Heart left ventricle (tissue), 16 donors: ENCODE results near the gene PCMTD2. TPM values are rescaled to one million over a fixed set of nuclear protein-coding genes. Genes with fewer than 3 reads are reported as not detected.

Experiments used
- ATAC-seq, 4 donors: fragments of 200-7000 bp; cut with Tn5 transposase; one replicate each; pipeline ENCODE4 v1.9.1; 2020 to 2022; ENCODE audit warnings: moderate library complexity in 4 of 4, mild to moderate bottlenecking in 3 of 4, moderate number of reproducible peaks in 1 of 4
- DNase-seq, 5 donors: peaks; one replicate each; pipeline ENCODE4 v3.0.0-alpha.2; 2020
- H3K27ac ChIP-seq, 12 donors: fragments of 200-600 bp; sonication (generic) in 4 of 12; one replicate each; pipeline versions ENCODE4 v1.5.0 to v1.8.0; 2016 to 2022; ENCODE audit warnings: mild to moderate bottlenecking in 2 of 12
- H3K27me3 ChIP-seq, 9 donors: fragments of 200-600 bp; sonication (generic) in 2 of 9; one replicate each; pipeline versions ENCODE4 v1.5.1 to v1.8.0; 2016 to 2022; ENCODE audit warnings: mild to moderate bottlenecking in 3 of 9
- H3K36me3 ChIP-seq, 9 donors: fragments of 200-600 bp; sonication (generic) in 2 of 9; one replicate each; pipeline versions ENCODE4 v1.5.0 to v1.8.0; 2018 to 2022; ENCODE audit warnings: mild to moderate bottlenecking in 2 of 9
- H3K4me1 ChIP-seq, 12 donors: fragments of 200-600 bp; sonication (generic) in 4 of 12; one replicate each; pipeline versions ENCODE4 v1.5.0 to v1.8.0; 2016 to 2022; ENCODE audit warnings: mild to moderate bottlenecking in 3 of 12
- H3K4me3 ChIP-seq, 12 donors: fragments of 200-600 bp; sonication (generic) in 4 of 12; one replicate each; pipeline versions ENCODE4 v1.5.0 to v1.8.0; 2017 to 2022; ENCODE audit warnings: mild to moderate bottlenecking in 9 of 12, moderate library complexity in 4 of 12
- H3K9me3 ChIP-seq, 12 donors: fragments of 200-600 bp; sonication (generic) in 4 of 12; one replicate each; pipeline versions ENCODE4 v1.5.0 to v1.8.0; 2016 to 2022; ENCODE audit warnings: mild to moderate bottlenecking in 1 of 12
- POLR2A ChIP-seq, 2 donors: fragments of 450-650 bp; IDR thresholded peaks; one replicate each; pipeline ENCODE4 v1.6.1; 2017; ENCODE audit warnings: antibody characterized with exemption in 2 of 2, mild to moderate bottlenecking in 2 of 2, moderate library complexity in 2 of 2
- WGBS, 4 donors: extraction: QIAGEN DNeasy Blood & Tissue Kit in 2 of 4; methylation state at CpG; one replicate each; pipeline versions ENCODE4 v1.1.5 to v1.1.7; 2013 to 2018; 5-methylcytosine and 5-hydroxymethylcytosine counted together
- intact Hi-C, 10 donors: fragments of 100-400 bp; cut with DNase I; formaldehyde crosslinking; loops; one replicate each; pipeline versions ENCODE4 v1.11.1 to v1.14.2; 2022
- polyA plus RNA-seq, 2 donors: library from polyadenylated mRNA; stranded (reverse); fragments of 200-250 nt; gene quantifications; one replicate each; pipeline ENCODE4 v1.2.3, GENCODE V29; 2013
- total RNA-seq, 9 donors: library from RNA; depleted of rRNA in 2 of 9; stranded (reverse); fragments of >200 nt in 2 of 9; fragmentation: NEBNext Ultra II Directional in 3 of 9; extraction: Animal tissue kit (Norgen Biotek cat#: 25700) in 3 of 9; gene quantifications; one replicate each; pipeline versions ENCODE4 v1.1.0 to v1.2.4, GENCODE V29; 2016 to 2023
- TF ChIP-seq, protein P1 (sequence below), 12 donors: fragments of 200-600 bp; sonication (generic) in 4 of 12; IDR thresholded peaks; one replicate each; pipeline versions ENCODE4 v1.5.0 to v1.8.0; 2018 to 2022; ENCODE audit warnings: antibody characterized with exemption in 12 of 12, mild to moderate bottlenecking in 5 of 12
- donor health status: ischemic (EF 13 %, LVEDD 7.1; RV severe dilation, severe dysfunction).
- donor health status: healthy with polysubstance abuse.
- donor health status: DM: no; HTN: yes; CAD: no.
- donor health status: DM: no; HTN: no; CAD: no.
- donor health status: ischemic (EF 25% LVEDD 6.9; RV normal size, moderate dysfunction).
- donor health status: ischemic (EF 25% LVEDD 5.7; RV mildly dilated, moderate dysfunction).
- donor health status: healthy.
- donor health status: DM: yes; HTN: yes; CAD: no.
- donor health status: ischemic (EF 35%, LVEDD 5.7; RV mildly dilated, moderate dysfunction).
- donor health status: nonischemic (EF 11% LVEDD 7.7; RV severe dilation, severe dysfunction).
- donor health status: DM: yes; HTN: yes; CAD: no.
- donor health status: PGD.
- donor health status: ischemic (EF 29% LVEDD 5.4; RV normal size, mild dysfunction).
- donor health status: nonischemic (EF 23%, LVEDD 6.1; RV moderate dilation, normal function).

The PCMTD2 gene
- total and polyA plus RNA-seq, 11 donors = 23.9 to 128 (median 59.3) TPM

GRCh38 chr20:64214113-64214512 is 41.4 kb upstream of the PCMTD2 start:
- 92 to 98% (median 97%) methylated on average over 10 of the region's 10 CpGs for WGBS, 4 donors
- H3K9me3 ChIP-seq = no peaks in the 10 kb centered on the region
- no peak overlapping the region for H3K4me3 ChIP-seq

DNA sequence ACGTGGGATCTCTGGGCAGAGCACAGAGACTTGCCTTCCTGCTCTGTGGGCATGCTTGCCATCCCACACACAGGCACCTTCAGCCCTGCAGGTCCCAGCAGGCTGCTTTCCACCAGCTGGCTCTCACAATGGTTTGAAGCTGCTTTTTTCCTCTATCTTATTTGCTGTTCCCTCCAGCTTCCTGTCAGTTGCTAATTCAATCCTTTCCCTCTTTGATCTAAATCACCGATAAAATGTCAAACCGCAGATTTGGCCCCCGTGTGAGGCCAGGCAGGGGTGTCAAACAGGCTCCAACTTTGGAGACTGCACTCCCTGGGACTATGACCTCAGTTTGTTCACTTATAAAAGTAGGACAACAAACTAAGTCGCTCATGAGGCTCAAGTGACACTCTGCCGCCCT is 40.6 kb upstream of the PCMTD2 start:
- 50 to 59% (median 53%) methylated on average over 6 of the region's 6 CpGs for WGBS, 4 donors
- TF ChIP-seq, protein P1, sequence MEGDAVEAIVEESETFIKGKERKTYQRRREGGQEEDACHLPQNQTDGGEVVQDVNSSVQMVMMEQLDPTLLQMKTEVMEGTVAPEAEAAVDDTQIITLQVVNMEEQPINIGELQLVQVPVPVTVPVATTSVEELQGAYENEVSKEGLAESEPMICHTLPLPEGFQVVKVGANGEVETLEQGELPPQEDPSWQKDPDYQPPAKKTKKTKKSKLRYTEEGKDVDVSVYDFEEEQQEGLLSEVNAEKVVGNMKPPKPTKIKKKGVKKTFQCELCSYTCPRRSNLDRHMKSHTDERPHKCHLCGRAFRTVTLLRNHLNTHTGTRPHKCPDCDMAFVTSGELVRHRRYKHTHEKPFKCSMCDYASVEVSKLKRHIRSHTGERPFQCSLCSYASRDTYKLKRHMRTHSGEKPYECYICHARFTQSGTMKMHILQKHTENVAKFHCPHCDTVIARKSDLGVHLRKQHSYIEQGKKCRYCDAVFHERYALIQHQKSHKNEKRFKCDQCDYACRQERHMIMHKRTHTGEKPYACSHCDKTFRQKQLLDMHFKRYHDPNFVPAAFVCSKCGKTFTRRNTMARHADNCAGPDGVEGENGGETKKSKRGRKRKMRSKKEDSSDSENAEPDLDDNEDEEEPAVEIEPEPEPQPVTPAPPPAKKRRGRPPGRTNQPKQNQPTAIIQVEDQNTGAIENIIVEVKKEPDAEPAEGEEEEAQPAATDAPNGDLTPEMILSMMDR (IDR thresholded peaks at IDR 0.05) = no peak
- no peak for TF ChIP-seq POLR2A (IDR thresholded peaks at IDR 0.05)
- no peak for DNase-seq

More at GRCh38 chr20:64214113-64214512, 41.4 kb upstream of the PCMTD2 start:
- intact Hi-C loops = no loop called here
- Histone ChIP-seq H3K27ac (no peak overlapping the region), H3K4me1 (peaks cover 0 to 35% (median 16%) of the 10 kb centered on the region in 12 donors), H3K27me3 (no peaks in the 10 kb centered on the region), H3K36me3 (no peaks in the 10 kb centered on the region)
- DNase-seq (no peak), ATAC-seq (no peak)
- TF ChIP-seq POLR2A (IDR thresholded peaks at IDR 0.05) = no peak
- TF ChIP-seq, protein P1 (IDR thresholded peaks at IDR 0.05) = no peak

DNA sequence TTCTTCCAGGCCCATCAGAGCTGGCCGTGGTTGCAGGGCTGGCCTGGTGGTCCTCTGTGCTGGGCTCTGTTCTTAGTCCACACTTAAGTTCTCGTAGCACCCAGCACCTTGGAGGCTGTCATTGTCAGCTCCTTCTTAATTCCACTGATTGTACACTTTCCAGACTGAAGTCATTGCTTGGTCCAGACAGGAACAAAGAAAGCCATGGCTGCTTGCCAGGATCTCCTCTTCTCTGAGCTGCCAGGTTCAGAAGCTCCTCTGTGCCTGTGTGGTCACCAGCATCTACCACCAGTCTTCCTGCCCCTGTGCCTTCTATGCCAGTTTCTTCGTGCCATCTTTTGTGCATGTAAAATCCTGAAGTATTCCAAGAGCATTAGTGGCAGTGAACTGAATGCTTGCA is 39.5 kb upstream of the PCMTD2 start:
- peak in 2 of 4 donors; percentile 9 to 11 for ATAC-seq

More for the DNA sequence above, 40.6 kb upstream of the PCMTD2 start:
- H3K27ac ChIP-seq = no peak overlapping the region
- no peaks in the 10 kb centered on the region for H3K36me3 ChIP-seq
- peaks cover 0 to 3% (median 0%) of the 10 kb centered on the region in 9 donors for H3K27me3 ChIP-seq
- ATAC-seq = no peak
- H3K4me3 ChIP-seq = no peak overlapping the region
- intact Hi-C loops = no loop called here
- H3K4me1 ChIP-seq = peaks cover 0 to 35% (median 16%) of the 10 kb centered on the region in 12 donors
- H3K9me3 ChIP-seq = no peaks in the 10 kb centered on the region

DNA sequence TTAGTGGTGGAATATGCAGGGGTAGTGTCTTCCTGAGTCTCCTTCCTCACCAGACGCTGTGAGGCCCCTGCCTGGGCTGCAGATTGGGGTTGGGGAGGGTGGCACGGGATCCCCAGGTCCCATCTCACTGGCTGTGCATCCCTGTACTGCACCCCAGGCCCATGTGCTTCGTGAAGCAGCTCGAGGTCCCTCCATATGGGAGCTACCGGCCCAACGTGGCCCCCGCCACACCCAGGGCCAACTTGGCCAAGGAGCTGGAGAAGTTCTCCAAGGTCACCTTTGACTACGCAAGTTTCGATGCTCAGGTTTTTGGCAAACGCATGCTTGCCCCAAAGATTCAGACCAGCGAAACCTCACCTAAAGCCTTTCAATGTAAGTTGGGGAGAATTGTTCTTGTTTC is 38.6 kb upstream of the PCMTD2 start:
- intact Hi-C loops = no loop called here
- Histone ChIP-seq H3K27me3 (peaks cover 0 to 3% (median 0%) of the 10 kb centered on the region in 9 donors), H3K27ac (no peak overlapping the region), H3K36me3 (no peaks in the 10 kb centered on the region), H3K4me1 (peaks cover 0 to 32% (median 16%) of the 10 kb centered on the region in 12 donors), H3K9me3 (no peaks in the 10 kb centered on the region), H3K4me3 (no peak overlapping the region)
- WGBS, 4 donors = 91 to 97% (median 95%) methylated on average over 8 to 11 of the region's 11 CpGs
- DNase-seq = no peak
- ATAC-seq = no peak
- no peak for TF ChIP-seq POLR2A (IDR thresholded peaks at IDR 0.05)
- TF ChIP-seq, protein P1 (IDR thresholded peaks at IDR 0.05) = no peak

More for the DNA sequence above, 39.5 kb upstream of the PCMTD2 start:
- no peak for TF ChIP-seq POLR2A (IDR thresholded peaks at IDR 0.05)
- TF ChIP-seq, protein P1 (IDR thresholded peaks at IDR 0.05) = no peak
- Histone ChIP-seq H3K4me3 (no peak overlapping the region), H3K27ac (no peak overlapping the region), H3K36me3 (no peaks in the 10 kb centered on the region), H3K27me3 (peaks cover 0 to 3% (median 0%) of the 10 kb centered on the region in 9 donors), H3K4me1 (peaks cover 0 to 35% (median 16%) of the 10 kb centered on the region in 12 donors), H3K9me3 (no peaks in the 10 kb centered on the region)
- peak in 3 of 5 donors; percentile 46 to 71 (median 65) for DNase-seq
- intact Hi-C loops = no loop called here
- 34 to 42% (median 37%) methylated on average over 3 of the region's 3 CpGs for WGBS, 4 donors
